DOHH2 (cell line): Measurements from ENCODE around the gene GPR22.

ENCODE experiments used
- H3F3A ChIP-seq: fragments of 200-600 bp; sonication (generic), shearing (Covaris generic); 2 replicates; pipeline ENCODE4 v1.6.0; 2016; ENCODE audit warnings: antibody characterized with exemption, mild to moderate bottlenecking; ENCODE audit not compliant: control insufficient read depth, insufficient read depth
- H3K27ac ChIP-seq: fragments of 200-600 bp; sonication (generic); 2 replicates; pipeline ENCODE4 v1.5.1; 2014; ENCODE audit warnings: low read depth, mild to moderate bottlenecking, low read length, moderate library complexity
- H3K27me3 ChIP-seq: fragments of 200-600 bp; sonication (generic); 2 replicates; pipeline ENCODE4 v1.6.1; 2014; ENCODE audit warnings: mild to moderate bottlenecking, low read length, mixed read lengths; ENCODE audit not compliant: control insufficient read depth
- H3K36me3 ChIP-seq: fragments of 200-600 bp; sonication (generic); 2 replicates; pipeline ENCODE4 v1.6.1; 2014; ENCODE audit warnings: mild to moderate bottlenecking, low read length, moderate library complexity, mixed read lengths; ENCODE audit not compliant: control insufficient read depth
- H3K4me1 ChIP-seq: fragments of 200-600 bp; sonication (generic); 2 replicates; pipeline ENCODE4 v1.6.1; 2014; ENCODE audit warnings: mild to moderate bottlenecking, low read length, mixed read lengths; ENCODE audit not compliant: control insufficient read depth
- H3K4me2 ChIP-seq: fragments of 200-600 bp; sonication (generic); 2 replicates; pipeline ENCODE4 v1.6.0; 2014; ENCODE audit warnings: mild to moderate bottlenecking, low read length, moderate library complexity
- H3K4me3 ChIP-seq: fragments of 200-600 bp; sonication (generic); 2 replicates; pipeline ENCODE4 v1.5.1; 2014; ENCODE audit warnings: mild to moderate bottlenecking, low read length, mixed read lengths
- H3K79me2 ChIP-seq: fragments of 200-600 bp; sonication (generic); 2 replicates; pipeline ENCODE4 v1.6.1; 2014; ENCODE audit warnings: mild to moderate bottlenecking, low read length, mixed read lengths; ENCODE audit not compliant: control insufficient read depth
- H3K9me2 ChIP-seq: fragments of 200-600 bp; sonication (generic); replicated peaks from 2 replicates; pipeline ENCODE4 v1.6.1; 2014; ENCODE audit warnings: mild to moderate bottlenecking, low read length, mixed read lengths; ENCODE audit not compliant: control insufficient read depth
- H3K9me3 ChIP-seq: fragments of 200-600 bp; sonication (generic); 2 replicates; pipeline ENCODE4 v1.6.1; 2014; ENCODE audit warnings: antibody characterized with exemption, low read length, mixed read lengths; ENCODE audit not compliant: control insufficient read depth, insufficient read depth
- H4K20me1 ChIP-seq: fragments of 200-600 bp; sonication (generic); 2 replicates; pipeline ENCODE4 v1.6.0; 2014; ENCODE audit warnings: low read depth, mild to moderate bottlenecking, antibody characterized with exemption, low read length, moderate library complexity; ENCODE audit not compliant: control insufficient read depth, insufficient read depth
- CTCF ChIP-seq: fragments of 200-600 bp; sonication (generic); IDR thresholded peaks from one replicate; pipeline ENCODE4 v1.5.1; 2014; ENCODE audit warnings: antibody characterized with exemption, mild to moderate bottlenecking, low read depth, low read length; ENCODE audit not compliant: poor library complexity, severe bottlenecking
- EZH2phosphoT487 ChIP-seq: fragments of 200-600 bp; sonication (generic); IDR thresholded peaks from 2 replicates; pipeline ENCODE4 v1.6.1; 2017; ENCODE audit warnings: borderline replicate concordance, mild to moderate bottlenecking, antibody characterized with exemption, low read length, moderate library complexity, mixed read lengths

GPR22 gene

GRCh38 chr7:107472116-107472515, 2.3 kb downstream of the GPR22 start:
- H3K4me3 ChIP-seq: no peak overlapping the region
- no peaks in the 10 kb centered on the region for H3F3A ChIP-seq
- H4K20me1 ChIP-seq: no peaks in the 10 kb centered on the region
- H3K4me2 ChIP-seq: no peak overlapping the region
- TF ChIP-seq CTCF: no peak
- TF ChIP-seq EZH2phosphoT487: no peak
- no peaks in the 10 kb centered on the region for H3K36me3 ChIP-seq
- H3K9me3 ChIP-seq: no peaks in the 10 kb centered on the region
- peaks cover 7% of the 10 kb centered on the region for H3K4me1 ChIP-seq
- H3K79me2 ChIP-seq: no peaks in the 10 kb centered on the region
- H3K9me2 ChIP-seq: no peaks in the 10 kb centered on the region
- H3K27ac ChIP-seq: no peak overlapping the region
- H3K27me3 ChIP-seq: no peaks in the 10 kb centered on the region

- Histone ChIP-seq H3K4me2 (no peak overlapping the region), H3K9me2 (no peaks in the 10 kb centered on the region), H3K9me3 (no peaks in the 10 kb centered on the region), H3F3A (no peaks in the 10 kb centered on the region), H4K20me1 (no peaks in the 10 kb centered on the region), H3K4me1 (peaks cover 7% of the 10 kb centered on the region), H3K36me3 (no peaks in the 10 kb centered on the region), H3K27me3 (no peaks in the 10 kb centered on the region), H3K27ac (no peak overlapping the region), H3K79me2 (no peaks in the 10 kb centered on the region), H3K4me3 (no peak overlapping the region)
- TF ChIP-seq EZH2phosphoT487 (no peak), CTCF (no peak)
These were observed 4.3 kb downstream of the GPR22 start for GRCh38 chr7:107474104-107474521.

- H3K27ac ChIP-seq: no peak overlapping the region
These were observed 9.4 kb downstream of the GPR22 start for GRCh38 chr7:107479303-107479702.

More at GRCh38 chr7:107479303-107479702, 9.4 kb downstream of the GPR22 start:
- Histone ChIP-seq H3K4me1 (no peaks in the 10 kb centered on the region), H3K27me3 (no peaks in the 10 kb centered on the region), H4K20me1 (no peaks in the 10 kb centered on the region), H3F3A (no peaks in the 10 kb centered on the region), H3K4me2 (no peak overlapping the region), H3K36me3 (no peaks in the 10 kb centered on the region), H3K4me3 (no peak overlapping the region), H3K79me2 (no peaks in the 10 kb centered on the region), H3K9me3 (no peaks in the 10 kb centered on the region), H3K9me2 (no peaks in the 10 kb centered on the region)
- TF ChIP-seq CTCF: no peak
- no peak for TF ChIP-seq EZH2phosphoT487
